GM12891 (cell line): ENCODE measurements around the gene ADPRS.

ENCODE experiments used
- POLR2A ChIP-seq: IDR thresholded peaks from 2 replicates; pipeline ENCODE4 v1.6.1; 2011; ENCODE audit warnings: low read depth, low read length, control low read depth
- POLR2AphosphoS5 ChIP-seq: IDR thresholded peaks from 2 replicates; pipeline ENCODE4 v1.6.1; 2011; ENCODE audit warnings: low read depth, low read length, control low read depth
- SPI1 ChIP-seq: IDR thresholded peaks from 2 replicates; pipeline ENCODE4 v1.6.1; 2011; ENCODE audit warnings: low read depth, low read length, control low read depth
- TAF1 ChIP-seq: IDR thresholded peaks from 2 replicates; pipeline ENCODE4 v1.6.1; 2011; ENCODE audit warnings: low read depth, low read length, control low read depth

DNA sequence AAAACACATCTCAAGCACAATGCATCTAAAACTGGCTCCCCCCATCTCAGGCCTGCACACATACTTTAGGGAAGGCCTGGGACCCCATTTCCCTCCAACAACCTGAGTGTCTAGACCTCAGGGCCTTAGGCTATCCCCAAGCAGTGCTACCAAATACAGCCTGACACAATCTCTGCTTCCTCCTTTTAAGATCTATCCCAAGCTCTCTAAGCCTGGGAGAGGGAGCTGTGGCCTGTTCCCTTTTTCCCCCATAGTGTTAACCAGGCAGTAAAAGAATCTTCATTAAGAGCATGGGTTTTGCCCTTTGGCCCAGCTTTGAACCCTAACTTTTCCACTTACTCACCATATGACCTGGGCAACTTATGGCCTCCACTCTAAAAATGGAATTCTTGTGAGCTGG lies 47.1 kb downstream of the ADPRS start:
- TF ChIP-seq POLR2AphosphoS5 (no peak), POLR2A (no peak), TAF1 (no peak), SPI1 (no peak)
